SU-DHL-6 (cell line): Measurements from ENCODE around the gene TOLLIP.

ENCODE experiments used
- H2AFZ ChIP-seq: fragments of 200-600 bp; sonication (generic); 2 replicates; pipeline ENCODE4 v1.6.1; 2014; ENCODE audit warnings: low read depth, mild to moderate bottlenecking, moderate library complexity, mixed read lengths, antibody characterized with exemption, low read length; ENCODE audit not compliant: severe bottlenecking
- H3F3A ChIP-seq: fragments of 200-600 bp; shearing (Covaris generic); 2 replicates; pipeline ENCODE4 v1.6.0; 2016; ENCODE audit warnings: antibody characterized with exemption, mild to moderate bottlenecking; ENCODE audit not compliant: insufficient read depth
- H3K27ac ChIP-seq: fragments of 200-600 bp; sonication (generic); 2 replicates; pipeline ENCODE4 v1.5.1; 2016; ENCODE audit warnings: low read depth, mild to moderate bottlenecking, low read length, moderate library complexity, mixed read lengths
- H3K27me3 ChIP-seq: fragments of 200-600 bp; sonication (generic), shearing (Covaris generic); 2 replicates; pipeline ENCODE4 v1.6.0; 2014; ENCODE audit warnings: mild to moderate bottlenecking, low read length
- H3K36me3 ChIP-seq: fragments of 200-600 bp; sonication (generic); 2 replicates; pipeline ENCODE4 v1.6.1; 2014; ENCODE audit warnings: mild to moderate bottlenecking, low read length, mixed read lengths
- H3K4me2 ChIP-seq: fragments of 300-600, 200-600 bp; shearing (Covaris generic), sonication (generic); 2 replicates; pipeline ENCODE4 v1.6.0; 2014; ENCODE audit warnings: low read length, low read depth, mild to moderate bottlenecking; ENCODE audit not compliant: poor library complexity, severe bottlenecking
- H3K4me3 ChIP-seq: fragments of 200-600 bp; sonication (generic); 2 replicates; pipeline ENCODE4 v1.5.1; 2014; ENCODE audit warnings: antibody characterized with exemption, low read length, mild to moderate bottlenecking, mixed read lengths; ENCODE audit not compliant: insufficient read depth, poor library complexity, severe bottlenecking
- H3K79me2 ChIP-seq: fragments of 200-600 bp; sonication (generic); 2 replicates; pipeline ENCODE4 v1.6.1; 2014; ENCODE audit warnings: mild to moderate bottlenecking, low read length, moderate library complexity; ENCODE audit not compliant: insufficient read depth
- H3K9ac ChIP-seq: fragments of 200-600 bp; sonication (generic); 2 replicates; pipeline ENCODE4 v1.7.0; 2014; ENCODE audit warnings: mild to moderate bottlenecking, low read length
- H3K9me2 ChIP-seq: fragments of 200-600 bp; sonication (generic); replicated peaks from 2 replicates; pipeline ENCODE4 v1.6.1; 2014; ENCODE audit warnings: low read length; ENCODE audit not compliant: insufficient read depth
- H3K9me3 ChIP-seq: fragments of 200-600 bp; sonication (generic); 2 replicates; pipeline ENCODE4 v1.6.1; 2014; ENCODE audit warnings: low read length, mixed read lengths; ENCODE audit not compliant: insufficient read depth
- H4K20me1 ChIP-seq: fragments of 200-600 bp; sonication (generic); 2 replicates; pipeline ENCODE4 v1.6.1; 2014; ENCODE audit warnings: low read depth, mild to moderate bottlenecking, antibody characterized with exemption, low read length, moderate library complexity, mixed read lengths
- EZH2phosphoT487 ChIP-seq: fragments of 200-600 bp; sonication (generic), shearing (Covaris generic); conservative IDR thresholded peaks from 2 replicates; pipeline ENCODE4 v1.6.1; 2018; ENCODE audit warnings: mild to moderate bottlenecking, antibody characterized with exemption, low read length, moderate library complexity, mixed read lengths
- TF ChIP-seq, protein P1 (sequence below): fragments of 200-600 bp; sonication (generic); IDR thresholded peaks from one replicate; pipeline ENCODE4 v1.5.1; 2017; ENCODE audit warnings: antibody characterized with exemption, mild to moderate bottlenecking, low read length, moderate library complexity; ENCODE audit not compliant: insufficient read depth, poor library complexity, severe bottlenecking

Gene TOLLIP

GRCh38 chr11:1335264-1335810 is 25.9 kb upstream of the TOLLIP start:
- H3K27ac ChIP-seq: no peak overlapping the region
- no peaks in the 10 kb centered on the region for H3K27me3 ChIP-seq
- H2AFZ ChIP-seq: no peak overlapping the region
- H3K4me2 ChIP-seq: no peak overlapping the region
- TF ChIP-seq EZH2phosphoT487: no peak
- TF ChIP-seq, protein P1, sequence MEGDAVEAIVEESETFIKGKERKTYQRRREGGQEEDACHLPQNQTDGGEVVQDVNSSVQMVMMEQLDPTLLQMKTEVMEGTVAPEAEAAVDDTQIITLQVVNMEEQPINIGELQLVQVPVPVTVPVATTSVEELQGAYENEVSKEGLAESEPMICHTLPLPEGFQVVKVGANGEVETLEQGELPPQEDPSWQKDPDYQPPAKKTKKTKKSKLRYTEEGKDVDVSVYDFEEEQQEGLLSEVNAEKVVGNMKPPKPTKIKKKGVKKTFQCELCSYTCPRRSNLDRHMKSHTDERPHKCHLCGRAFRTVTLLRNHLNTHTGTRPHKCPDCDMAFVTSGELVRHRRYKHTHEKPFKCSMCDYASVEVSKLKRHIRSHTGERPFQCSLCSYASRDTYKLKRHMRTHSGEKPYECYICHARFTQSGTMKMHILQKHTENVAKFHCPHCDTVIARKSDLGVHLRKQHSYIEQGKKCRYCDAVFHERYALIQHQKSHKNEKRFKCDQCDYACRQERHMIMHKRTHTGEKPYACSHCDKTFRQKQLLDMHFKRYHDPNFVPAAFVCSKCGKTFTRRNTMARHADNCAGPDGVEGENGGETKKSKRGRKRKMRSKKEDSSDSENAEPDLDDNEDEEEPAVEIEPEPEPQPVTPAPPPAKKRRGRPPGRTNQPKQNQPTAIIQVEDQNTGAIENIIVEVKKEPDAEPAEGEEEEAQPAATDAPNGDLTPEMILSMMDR: no peak
- no peaks in the 10 kb centered on the region for H3K9me3 ChIP-seq
- no peaks in the 10 kb centered on the region for H3F3A ChIP-seq
- H3K36me3 ChIP-seq: no peaks in the 10 kb centered on the region
- no peak overlapping the region for H3K9ac ChIP-seq
- no peaks in the 10 kb centered on the region for H3K9me2 ChIP-seq
- H3K79me2 ChIP-seq: no peaks in the 10 kb centered on the region
- no peak overlapping the region for H3K4me3 ChIP-seq
- no peaks in the 10 kb centered on the region for H4K20me1 ChIP-seq

GRCh38 chr11:1333860-1334259 is 24.4 kb upstream of the TOLLIP start:
- Histone ChIP-seq H3K79me2 (no peaks in the 10 kb centered on the region), H3K4me2 (no peak overlapping the region), H2AFZ (no peak overlapping the region), H3K9me2 (no peaks in the 10 kb centered on the region), H3K4me3 (no peak overlapping the region), H3K9me3 (peaks cover 1% of the 10 kb centered on the region; the same call in 1 of the 2 replicates), H3K27me3 (peaks cover 1% of the 10 kb centered on the region; the same call in 1 of the 2 replicates), H3K9ac (no peak overlapping the region), H3K27ac (no peak overlapping the region), H3K36me3 (no peaks in the 10 kb centered on the region), H4K20me1 (no peaks in the 10 kb centered on the region), H3F3A (no peaks in the 10 kb centered on the region)
- TF ChIP-seq, protein P1: no peak
- no peak for TF ChIP-seq EZH2phosphoT487

- H3K27me3 ChIP-seq: peaks cover 4% of the 10 kb centered on the region; the same call in 1 of the 2 replicates
Measured at GRCh38 chr11:1333091-1333772, 23.8 kb upstream of the TOLLIP start.

More at GRCh38 chr11:1333091-1333772, 23.8 kb upstream of the TOLLIP start:
- 0 out of 2 replicates have a peak, but pooled peaks cover 4% of the 10 kb centered on the region for H3K36me3 ChIP-seq
- no peaks in the 10 kb centered on the region for H3F3A ChIP-seq
- H3K9me3 ChIP-seq: peaks cover 7% of the 10 kb centered on the region
- no peak overlapping the region for H3K9ac ChIP-seq
- no peaks in the 10 kb centered on the region for H4K20me1 ChIP-seq
- TF ChIP-seq EZH2phosphoT487: no peak
- TF ChIP-seq, protein P1: no peak
- no peaks in the 10 kb centered on the region for H3K79me2 ChIP-seq
- no peak overlapping the region for H3K4me3 ChIP-seq
- H3K27ac ChIP-seq: no peak overlapping the region
- H2AFZ ChIP-seq: no peak overlapping the region
- no peak overlapping the region for H3K4me2 ChIP-seq
- no peaks in the 10 kb centered on the region for H3K9me2 ChIP-seq
